ENCODE measurements around the gene CSNK2A2. TPM values are rescaled to one million over a fixed set of nuclear protein-coding genes. Genes with fewer than 3 reads are reported as not detected.

Gene CSNK2A2
- total RNA-seq, 5 donors from 2014 or later (not counting 1 experiment from before 2014, with no cell fraction given) = 51.9 to 62.4 (median 55.0) TPM

- H3K27me3 ChIP-seq (replicated peaks in 1 of 2; ENCODE audit: control insufficient read depth in 2 of 2, extremely low read depth in 1 of 2, insufficient read depth in 2 of 2, low read length in 1 of 2) = no peaks in the 10 kb centered on the region
- H3K9me3 ChIP-seq = no peaks in the 10 kb centered on the region
- Mint-ChIP-seq H3K36me3 (peaks cover 26% of the 10 kb centered on the region), H3K9me3 (no peaks in the 10 kb centered on the region), H3K4me3 (no peak overlapping the region), H3K27me3 (no peaks in the 10 kb centered on the region), H3K4me1 (peaks cover 0 to 3% (median 0%) of the 10 kb centered on the region in 3 donors), H3K27ac (peak overlapping the region in 1 of 2 donors; percentile 8)
- ChIA-PET CTCF (no interaction called here), POLR2A (interaction anchor here in 1 of 2 donors (0.7 kb wide), 1 partner anchor 15 kb away, joined by 3 read pairs; no protein-coding TSS in a partner anchor)
- no peaks in the 10 kb centered on the region for H3K4me1 ChIP-seq (ENCODE audit: control insufficient read depth in 1 of 2, extremely low read depth in 1 of 2, insufficient read depth in 2 of 2, low read length in 2 of 2)
- ATAC-seq (replicated peaks in 1 of 4) = no peak
- H3K27ac ChIP-seq (ENCODE audit: low read length) = no peak overlapping the region
- WGBS (ENCODE audit: insufficient coverage) = no CpG with 5 or more reads among the region's 2 CpGs
- no peak overlapping the region for H3K4me3 ChIP-seq (ENCODE audit: control insufficient read depth in 1 of 2, extremely low read depth in 1 of 2, low read length in 1 of 2)
- no peak for DNase-seq
- H3K36me3 ChIP-seq (ENCODE audit: control insufficient read depth in 2 of 2, extremely low read depth in 1 of 2, insufficient read depth in 1 of 2, low read length in 1 of 2) = peaks cover 9 to 11% of the 10 kb centered on the region in 2 donors
These were observed 42.1 kb downstream of the CSNK2A2 start for GRCh38 chr16:58155839-58156238.

GRCh38 chr16:58154345-58154744 lies 43.6 kb downstream of the CSNK2A2 start:
- no peak for ATAC-seq (replicated peaks in 1 of 4)
- no peaks in the 10 kb centered on the region for H3K9me3 Mint-ChIP-seq
- H3K4me1 ChIP-seq (ENCODE audit: control insufficient read depth in 1 of 2, extremely low read depth in 1 of 2, insufficient read depth in 2 of 2, low read length in 2 of 2) = no peaks in the 10 kb centered on the region
- ChIA-PET POLR2A (no interaction called here), CTCF (no interaction called here)
- H3K36me3 Mint-ChIP-seq = peaks cover 14% of the 10 kb centered on the region
- peaks cover 5 to 11% of the 10 kb centered on the region in 2 donors for H3K36me3 ChIP-seq (ENCODE audit: control insufficient read depth in 2 of 2, extremely low read depth in 1 of 2, insufficient read depth in 1 of 2, low read length in 1 of 2)
- H3K27me3 Mint-ChIP-seq = no peaks in the 10 kb centered on the region
- no peak overlapping the region for H3K27ac ChIP-seq (ENCODE audit: low read length)
- H3K4me3 Mint-ChIP-seq = no peak overlapping the region
- no peaks in the 10 kb centered on the region for H3K27me3 ChIP-seq (replicated peaks in 1 of 2; ENCODE audit: control insufficient read depth in 2 of 2, extremely low read depth in 1 of 2, insufficient read depth in 2 of 2, low read length in 1 of 2)
- no peaks in the 10 kb centered on the region for H3K9me3 ChIP-seq
- peaks cover 0 to 3% (median 0%) of the 10 kb centered on the region in 3 donors for H3K4me1 Mint-ChIP-seq
- H3K27ac Mint-ChIP-seq = no peak overlapping the region
- H3K4me3 ChIP-seq (ENCODE audit: control insufficient read depth in 1 of 2, extremely low read depth in 1 of 2, low read length in 1 of 2) = no peak overlapping the region
- DNase-seq = no peak
- no CpG with 5 or more reads among the region's 2 CpGs for whole genome bisulfite sequencing (ENCODE audit: insufficient coverage)

GRCh38 chr16:58152246-58152868 lies 45.5 kb downstream of the CSNK2A2 start:
- Histone ChIP-seq H3K4me1 (ENCODE audit: control insufficient read depth in 1 of 2, extremely low read depth in 1 of 2, insufficient read depth in 2 of 2, low read length in 2 of 2) (no peaks in the 10 kb centered on the region), H3K27me3 (replicated peaks in 1 of 2; ENCODE audit: control insufficient read depth in 2 of 2, extremely low read depth in 1 of 2, insufficient read depth in 2 of 2, low read length in 1 of 2) (no peaks in the 10 kb centered on the region), H3K36me3 (ENCODE audit: control insufficient read depth in 2 of 2, extremely low read depth in 1 of 2, insufficient read depth in 1 of 2, low read length in 1 of 2) (peaks cover 0 to 5% of the 10 kb centered on the region in 2 donors), H3K4me3 (ENCODE audit: control insufficient read depth in 1 of 2, extremely low read depth in 1 of 2, low read length in 1 of 2) (no peak overlapping the region), H3K27ac (ENCODE audit: low read length) (no peak overlapping the region), H3K9me3 (no peaks in the 10 kb centered on the region)
- ChIA-PET POLR2A (interaction anchor here (0.6 kb wide), 2 partner anchors 18 to 48 kb away, joined by 3 to 5 read pairs; no protein-coding TSS in a partner anchor), CTCF (interaction anchor here in 1 of 2 donors (0.7 kb wide), 1 partner anchor 53 kb away, joined by 3 read pairs; no protein-coding TSS in a partner anchor)
- no peak overlapping the region for H3K27ac Mint-ChIP-seq
- no peak overlapping the region for H3K4me3 Mint-ChIP-seq
- ATAC-seq (replicated peaks in 1 of 4) (no peak), DNase-seq (no peak)
- H3K4me1 Mint-ChIP-seq = peaks cover 0 to 3% (median 0%) of the 10 kb centered on the region in 3 donors
- 67% methylated on average over 1 of the region's 8 CpGs for whole genome bisulfite sequencing (ENCODE audit: insufficient coverage)
- no peaks in the 10 kb centered on the region for H3K9me3 Mint-ChIP-seq
- no peaks in the 10 kb centered on the region for H3K27me3 Mint-ChIP-seq
- H3K36me3 Mint-ChIP-seq = no peaks in the 10 kb centered on the region

GRCh38 chr16:58148526-58148925 lies 49.4 kb downstream of the CSNK2A2 start:
- ChIA-PET CTCF (no interaction called here), POLR2A (interaction anchor here in 1 of 2 donors (0.5 kb wide), 1 partner anchor 45 kb away, joined by 3 read pairs; no protein-coding TSS in a partner anchor)
- Mint-ChIP-seq H3K9me3 (no peaks in the 10 kb centered on the region), H3K4me3 (no peak overlapping the region), H3K27ac (no peak overlapping the region), H3K4me1 (no peaks in the 10 kb centered on the region), H3K27me3 (no peaks in the 10 kb centered on the region), H3K36me3 (peaks cover 21% of the 10 kb centered on the region)
- H3K27me3 ChIP-seq (replicated peaks in 1 of 2; ENCODE audit: control insufficient read depth in 2 of 2, extremely low read depth in 1 of 2, insufficient read depth in 2 of 2, low read length in 1 of 2) = no peaks in the 10 kb centered on the region
- no peak for DNase-seq
- WGBS (ENCODE audit: insufficient coverage) = 100% methylated on average over 1 of the region's 1 CpG
- no peaks in the 10 kb centered on the region for H3K4me1 ChIP-seq (ENCODE audit: control insufficient read depth in 1 of 2, extremely low read depth in 1 of 2, insufficient read depth in 2 of 2, low read length in 2 of 2)
- no peaks in the 10 kb centered on the region for H3K36me3 ChIP-seq (ENCODE audit: control insufficient read depth in 2 of 2, extremely low read depth in 1 of 2, insufficient read depth in 1 of 2, low read length in 1 of 2)
- H3K27ac ChIP-seq (ENCODE audit: low read length) = no peak overlapping the region
- ATAC-seq (replicated peaks in 1 of 4) = no peak
- H3K4me3 ChIP-seq (ENCODE audit: control insufficient read depth in 1 of 2, extremely low read depth in 1 of 2, low read length in 1 of 2) = no peak overlapping the region
- no peaks in the 10 kb centered on the region for H3K9me3 ChIP-seq

GRCh38 chr16:58148099-58148498 lies 49.8 kb downstream of the CSNK2A2 start:
- Mint-ChIP-seq H3K4me1 (no peaks in the 10 kb centered on the region), H3K36me3 (peaks cover 23% of the 10 kb centered on the region), H3K27ac (no peak overlapping the region), H3K4me3 (no peak overlapping the region), H3K27me3 (no peaks in the 10 kb centered on the region), H3K9me3 (no peaks in the 10 kb centered on the region)
- Histone ChIP-seq H3K9me3 (no peaks in the 10 kb centered on the region), H3K36me3 (ENCODE audit: control insufficient read depth in 2 of 2, extremely low read depth in 1 of 2, insufficient read depth in 1 of 2, low read length in 1 of 2) (no peaks in the 10 kb centered on the region), H3K27me3 (replicated peaks in 1 of 2; ENCODE audit: control insufficient read depth in 2 of 2, extremely low read depth in 1 of 2, insufficient read depth in 2 of 2, low read length in 1 of 2) (no peaks in the 10 kb centered on the region), H3K4me3 (ENCODE audit: control insufficient read depth in 1 of 2, extremely low read depth in 1 of 2, low read length in 1 of 2) (no peak overlapping the region), H3K27ac (ENCODE audit: low read length) (no peak overlapping the region), H3K4me1 (ENCODE audit: control insufficient read depth in 1 of 2, extremely low read depth in 1 of 2, insufficient read depth in 2 of 2, low read length in 2 of 2) (no peaks in the 10 kb centered on the region)
- DNase-seq (no peak), ATAC-seq (replicated peaks in 1 of 4) (no peak)
- ChIA-PET CTCF (no interaction called here), POLR2A (interaction anchor here in 1 of 2 donors (0.5 kb wide), 1 partner anchor 46 kb away, joined by 3 read pairs; no protein-coding TSS in a partner anchor)
- no CpG with 5 or more reads among the region's 2 CpGs for WGBS (ENCODE audit: insufficient coverage)

- CTCF ChIA-PET = no interaction called here
- Histone ChIP-seq H3K4me3 (ENCODE audit: control insufficient read depth in 1 of 2, extremely low read depth in 1 of 2, low read length in 1 of 2) (no peak overlapping the region), H3K4me1 (ENCODE audit: control insufficient read depth in 1 of 2, extremely low read depth in 1 of 2, insufficient read depth in 2 of 2, low read length in 2 of 2) (no peaks in the 10 kb centered on the region), H3K27me3 (replicated peaks in 1 of 2; ENCODE audit: control insufficient read depth in 2 of 2, extremely low read depth in 1 of 2, insufficient read depth in 2 of 2, low read length in 1 of 2) (no peaks in the 10 kb centered on the region), H3K36me3 (ENCODE audit: control insufficient read depth in 2 of 2, extremely low read depth in 1 of 2, insufficient read depth in 1 of 2, low read length in 1 of 2) (no peaks in the 10 kb centered on the region), H3K9me3 (no peaks in the 10 kb centered on the region), H3K27ac (ENCODE audit: low read length) (no peak overlapping the region)
- DNase-seq = no peak
- H3K36me3 Mint-ChIP-seq = peaks cover 44% of the 10 kb centered on the region
- H3K9me3 Mint-ChIP-seq = peaks cover 0 to 16% (median 5%) of the 10 kb centered on the region in 3 donors
- POLR2A ChIA-PET = no interaction called here
- H3K27ac Mint-ChIP-seq = no peak overlapping the region
- no peaks in the 10 kb centered on the region for H3K27me3 Mint-ChIP-seq
- ATAC-seq (replicated peaks in 1 of 4) = no peak
- no peaks in the 10 kb centered on the region for H3K4me1 Mint-ChIP-seq
- no peak overlapping the region for H3K4me3 Mint-ChIP-seq
These were observed 59.1 kb downstream of the CSNK2A2 start for GRCh38 chr16:58138852-58139251.

All from T-cell (primary cell).